NCI-H187 treated with DMSO at 0.1 percent for 48 hours (cell line): ENCODE data around the gene MTHFD2L.
"Not testable (repeated sequence)": the region's sequence is repeated elsewhere in the genome, so short reads cannot be mapped to it uniquely, and the experiment has no call there.

Source experiments
- DNase-seq: peaks from one replicate; lab custom pipeline; 2025; lab: John Stamatoyannopoulos, UW

The MTHFD2L gene

GRCh38 chr4:74189331-74190043, 31.6 kb downstream of the MTHFD2L start:
- no peak for DNase-seq

- DNase-seq: no peak
These were observed 32.4 kb downstream of the MTHFD2L start for GRCh38 chr4:74190332-74190731.

- no peak for DNase-seq
These were observed 33.0 kb downstream of the MTHFD2L start for GRCh38 chr4:74190919-74191397.

GRCh38 chr4:74197080-74197479, 39.2 kb downstream of the MTHFD2L start:
- DNase-seq: no peak

- no peak for DNase-seq
These were observed 44.2 kb downstream of the MTHFD2L start for GRCh38 chr4:74202062-74202586.

- no peak for DNase-seq
These were observed 45.5 kb downstream of the MTHFD2L start for GRCh38 chr4:74203467-74203866.

- no peak for DNase-seq
These were observed 47.1 kb downstream of the MTHFD2L start for GRCh38 chr4:74205046-74205445.

GRCh38 chr4:74205559-74205958, 47.6 kb downstream of the MTHFD2L start:
- no peak for DNase-seq

- DNase-seq: no peak
These were observed 48.3 kb downstream of the MTHFD2L start for GRCh38 chr4:74206088-74206825.

DNA sequence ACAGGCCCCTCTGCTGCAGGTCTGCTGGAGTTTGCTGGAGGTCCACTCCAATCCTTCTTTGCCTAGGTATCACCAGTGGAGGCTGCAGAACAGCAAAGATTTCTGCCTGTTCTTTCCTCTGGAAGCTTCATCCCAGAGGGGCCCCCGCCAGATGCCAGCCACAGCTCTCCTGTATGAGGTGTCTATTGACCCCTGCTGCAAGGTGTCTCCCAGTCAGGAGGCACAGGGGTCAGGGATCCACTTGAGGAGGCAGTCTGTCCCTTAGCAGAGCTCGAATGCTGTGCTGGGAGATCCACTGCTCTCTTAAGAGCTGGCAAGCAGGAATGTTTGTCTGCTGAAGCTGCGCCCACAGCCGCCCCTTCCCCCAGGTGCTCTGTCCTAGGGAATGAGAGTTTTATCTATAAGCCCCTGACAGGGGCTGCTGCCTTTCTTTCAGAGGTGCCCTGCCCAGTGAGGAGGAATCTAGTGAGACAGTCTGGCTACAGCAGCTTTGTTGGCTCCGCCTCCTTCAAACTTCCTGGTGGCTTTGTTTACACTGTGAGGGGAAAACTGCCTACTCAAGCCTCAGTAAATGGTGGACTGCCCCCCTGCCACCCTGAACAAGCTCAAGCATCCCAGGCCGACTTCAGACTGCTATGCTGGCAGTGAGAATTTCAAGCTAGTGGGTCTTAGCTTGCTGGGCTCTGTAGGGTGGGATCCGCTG, 56.7 kb downstream of the MTHFD2L start:
- DNase-seq: not testable (repeated sequence)

GRCh38 chr4:74215236-74215635, 57.3 kb downstream of the MTHFD2L start:
- DNase-seq: not testable (repeated sequence)

DNA sequence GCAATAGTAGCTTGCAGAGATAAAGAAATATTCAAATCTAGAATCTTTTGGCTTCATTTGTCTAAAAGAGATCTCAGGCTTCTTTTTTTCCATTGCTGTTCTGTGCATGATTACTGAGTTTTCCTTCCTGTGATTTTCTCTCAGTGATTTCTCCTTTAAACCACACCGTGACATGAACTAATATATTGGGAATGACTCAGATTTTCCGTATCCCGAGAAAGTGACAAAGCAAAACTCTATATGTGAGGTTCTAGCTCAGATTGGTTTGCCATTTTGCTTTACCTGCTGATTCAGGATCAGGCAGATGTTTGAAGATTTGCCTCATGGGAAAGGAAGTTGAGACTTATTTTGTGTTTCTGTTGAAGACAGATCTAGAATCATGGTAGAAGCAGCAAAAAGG, 59.4 kb downstream of the MTHFD2L start:
- no peak for DNase-seq

- DNase-seq: no peak
These were observed 60.3 kb downstream of the MTHFD2L start for GRCh38 chr4:74218201-74218600.

- DNase-seq: no peak
These were observed 61.3 kb downstream of the MTHFD2L start for GRCh38 chr4:74219240-74219639.

- DNase-seq: no peak
These were observed 65.2 kb downstream of the MTHFD2L start for GRCh38 chr4:74223098-74223497.

GRCh38 chr4:74223801-74224200, 65.9 kb downstream of the MTHFD2L start:
- no peak for DNase-seq

DNA sequence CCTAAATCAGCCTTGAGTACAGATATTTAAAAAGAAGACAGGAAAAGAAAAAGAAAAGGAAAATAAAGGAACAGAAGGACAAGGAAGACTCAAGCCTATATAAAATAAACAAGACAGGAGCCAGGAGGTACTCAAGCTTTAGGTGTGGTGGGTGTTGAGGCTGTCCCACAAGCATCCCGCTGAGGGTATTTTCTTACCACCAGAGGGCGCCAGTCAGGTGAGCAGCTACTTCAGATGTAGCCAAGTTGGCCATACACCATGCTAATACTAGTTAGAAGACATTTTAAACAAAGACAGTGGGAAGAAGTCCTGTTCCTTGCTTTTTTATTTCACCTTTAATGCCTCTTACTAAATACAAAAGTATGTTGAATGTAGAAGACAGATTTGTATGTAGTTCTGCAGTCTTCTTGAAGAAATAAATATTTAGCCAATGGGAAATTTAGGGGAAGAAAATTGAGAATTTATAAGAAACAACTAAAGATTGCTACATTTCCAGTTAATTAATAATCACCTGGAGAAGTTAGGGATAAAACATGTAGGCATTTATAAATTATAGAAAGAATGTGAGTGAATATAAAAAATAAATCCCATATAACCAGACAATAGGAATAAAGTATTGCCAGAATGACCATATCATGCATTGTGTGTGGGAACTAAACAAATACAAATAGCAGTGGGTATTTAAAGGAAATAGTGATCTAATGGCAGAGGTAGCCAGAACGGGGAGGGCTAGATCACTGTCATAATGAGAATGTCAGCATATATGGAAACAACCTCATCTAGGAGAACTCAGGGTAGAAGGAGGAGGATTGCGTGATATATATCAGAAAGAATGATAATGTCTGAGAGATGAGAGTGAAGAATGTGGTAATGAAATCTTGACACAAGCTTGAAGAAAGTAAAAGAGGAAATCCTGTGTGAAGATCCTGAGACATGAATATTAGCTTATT, 71.0 kb downstream of the MTHFD2L start:
- peak; percentile 42 for DNase-seq

GRCh38 chr4:74230902-74231499, 73.1 kb downstream of the MTHFD2L start:
- no peak for DNase-seq

- DNase-seq: no peak
These were observed 77.2 kb downstream of the MTHFD2L start for GRCh38 chr4:74235135-74235534.

GRCh38 chr4:74237425-74237966, 79.6 kb downstream of the MTHFD2L start:
- DNase-seq: no peak

GRCh38 chr4:74244049-74244448, 86.1 kb downstream of the MTHFD2L start:
- no peak for DNase-seq
